Ammon's horn (tissue), 1 donor: ENCODE data around the gene CD164L2.

ENCODE experiments used
- DNase-seq: peaks from one replicate; pipeline ENCODE4 v3.0.0-alpha.2; 2016; ENCODE audit warnings: low spot score

Gene CD164L2

DNA sequence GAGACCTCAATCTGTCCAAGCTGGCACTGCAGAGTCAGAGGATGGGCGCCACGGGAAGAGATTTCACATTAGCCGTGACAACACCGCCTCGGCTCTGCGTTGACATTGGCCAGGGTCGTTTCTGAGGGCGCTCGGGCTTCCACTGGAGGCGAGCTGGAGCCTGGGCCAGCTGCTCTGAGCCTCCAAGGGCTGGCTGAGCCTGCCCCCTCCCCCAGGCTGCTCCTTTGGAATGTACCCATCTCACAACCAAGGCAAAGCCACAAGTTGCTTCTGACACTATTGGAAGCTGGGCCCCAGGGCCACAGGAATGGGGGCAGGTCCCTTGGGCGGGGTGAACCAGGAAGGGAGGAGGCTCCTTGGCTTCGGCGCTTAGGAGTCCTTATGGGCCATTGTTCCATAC lies 21.9 kb upstream of the CD164L2 start:
- DNase-seq, result no peak

DNA sequence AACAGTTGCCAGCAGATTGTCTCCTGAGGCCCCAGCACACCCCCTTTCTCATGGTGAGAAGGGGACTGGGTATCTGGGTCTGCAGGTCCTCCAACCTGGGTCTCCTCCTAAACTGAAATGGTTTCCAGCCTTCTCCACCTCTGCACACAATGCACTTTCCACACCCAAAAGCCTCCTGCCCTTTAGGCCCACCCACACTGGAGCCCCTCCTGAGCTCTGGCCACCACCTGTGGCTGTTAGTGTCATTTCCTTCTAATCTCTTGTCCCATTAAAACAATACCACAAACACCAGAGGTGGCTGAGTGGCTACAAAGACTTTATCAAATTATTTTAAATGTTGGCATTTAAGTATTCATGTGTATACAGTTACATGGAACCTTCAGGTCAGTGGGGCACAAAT lies 20.8 kb upstream of the CD164L2 start:
- no peak for DNase-seq

DNA sequence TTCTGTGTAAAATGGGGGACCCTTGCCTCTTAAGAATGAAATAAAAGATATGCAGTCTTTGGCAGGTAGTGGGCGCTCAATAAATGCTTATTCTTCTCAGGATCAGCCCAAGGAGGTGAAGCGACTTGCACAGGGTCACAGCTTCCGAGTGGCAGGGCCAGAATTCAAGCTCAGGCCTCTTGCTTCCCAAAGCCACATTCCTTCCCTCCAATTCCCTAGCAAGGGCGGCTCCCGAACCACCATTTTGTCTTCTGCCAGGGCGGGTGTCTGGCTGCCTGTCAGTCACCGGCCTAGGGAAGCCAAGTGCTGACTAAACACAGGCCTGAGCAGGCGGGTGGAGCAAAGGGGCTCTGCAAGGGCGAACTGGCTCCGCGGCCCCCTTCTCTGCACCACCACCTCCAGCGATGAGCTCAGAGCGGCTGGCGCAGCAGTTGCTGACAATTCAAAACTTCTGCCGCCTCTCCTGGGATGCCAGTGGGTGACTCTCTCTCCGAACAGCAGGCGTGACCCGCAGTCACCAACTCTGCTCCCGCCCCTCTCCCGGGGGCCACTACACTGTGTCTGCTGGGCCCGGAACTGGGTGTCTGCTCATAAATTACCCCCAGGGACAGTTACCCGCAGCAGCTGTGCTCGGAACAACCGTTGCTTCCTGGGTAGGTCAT lies 20.1 kb upstream of the CD164L2 start:
- no peak for DNase-seq

DNA sequence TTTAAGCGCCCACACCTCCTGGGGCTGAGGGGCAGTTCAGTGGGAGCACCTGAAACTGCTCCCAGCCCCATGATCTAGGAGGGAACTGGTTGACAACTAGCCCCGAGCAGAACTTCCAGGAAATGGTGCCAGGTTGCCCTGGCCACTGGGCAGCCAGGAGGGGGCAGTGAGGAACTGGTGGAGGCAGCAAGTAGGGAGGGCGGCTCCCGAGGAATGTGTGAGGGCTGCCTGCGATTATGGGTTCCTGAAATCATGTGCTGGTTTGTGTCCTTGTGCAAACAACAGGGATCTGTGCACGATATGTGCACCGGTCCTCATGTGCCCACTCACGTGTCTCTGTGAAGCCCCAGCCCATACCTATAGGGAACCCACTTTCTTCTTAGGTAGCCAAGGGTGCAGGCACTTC lies 19.2 kb upstream of the CD164L2 start:
- DNase-seq, result peak; percentile 84

DNA sequence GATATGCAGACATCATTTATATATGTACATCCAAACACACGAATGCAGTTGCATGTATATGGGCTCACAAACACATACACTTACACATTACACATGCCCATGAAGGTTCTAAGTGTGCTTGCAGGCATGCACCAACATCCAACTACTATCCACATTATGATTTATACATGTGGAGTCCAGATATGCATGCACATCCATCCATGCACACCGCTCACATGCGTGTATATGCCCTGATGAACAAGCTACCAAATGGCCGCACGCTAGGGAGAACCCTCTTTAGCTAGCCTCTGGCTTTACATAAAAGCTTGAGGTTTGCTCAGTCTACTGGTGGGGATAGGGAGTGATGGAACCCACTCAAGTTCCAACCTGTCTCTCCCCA lies 17.8 kb upstream of the CD164L2 start:
- no peak for DNase-seq

DNA sequence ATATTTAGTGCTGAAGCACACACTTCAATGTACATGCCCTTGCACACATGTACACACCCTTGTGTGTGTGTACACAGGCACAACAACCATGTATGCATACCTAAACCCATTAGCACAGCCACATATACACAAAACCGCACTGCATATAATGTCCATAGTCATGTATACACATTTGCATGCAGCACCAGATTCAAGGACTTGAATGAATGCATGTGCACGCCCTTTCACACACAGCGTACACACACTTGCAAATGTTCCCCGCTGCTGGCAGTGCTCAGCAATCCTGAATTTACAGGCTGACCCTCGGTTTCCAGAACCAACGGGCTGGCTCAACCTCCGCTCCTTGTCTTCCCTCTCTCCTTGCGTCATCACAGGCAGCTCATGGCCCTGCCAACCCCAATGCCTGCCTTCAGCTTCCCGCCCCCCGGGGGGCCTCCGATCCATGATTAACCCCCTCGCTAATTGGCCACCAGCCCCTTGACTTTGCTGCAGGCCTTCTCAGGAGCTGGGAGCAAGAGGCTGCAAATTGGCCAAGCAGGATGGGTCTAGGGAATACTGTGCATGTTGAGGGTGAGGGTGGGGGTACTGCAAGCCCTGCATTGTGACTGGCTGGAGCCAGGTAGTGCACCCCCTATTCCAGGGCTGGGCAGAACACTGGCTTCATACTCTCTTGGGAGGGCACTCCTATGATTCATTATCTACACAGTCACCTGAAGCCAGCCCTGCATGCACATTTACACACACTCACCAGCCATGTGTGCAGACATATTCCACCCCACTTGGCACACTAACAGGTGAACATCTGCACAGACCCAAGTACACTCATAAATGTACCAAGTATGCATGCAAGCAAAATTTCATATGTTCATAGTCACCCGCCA lies 17.2 kb upstream of the CD164L2 start:
- no peak for DNase-seq

DNA sequence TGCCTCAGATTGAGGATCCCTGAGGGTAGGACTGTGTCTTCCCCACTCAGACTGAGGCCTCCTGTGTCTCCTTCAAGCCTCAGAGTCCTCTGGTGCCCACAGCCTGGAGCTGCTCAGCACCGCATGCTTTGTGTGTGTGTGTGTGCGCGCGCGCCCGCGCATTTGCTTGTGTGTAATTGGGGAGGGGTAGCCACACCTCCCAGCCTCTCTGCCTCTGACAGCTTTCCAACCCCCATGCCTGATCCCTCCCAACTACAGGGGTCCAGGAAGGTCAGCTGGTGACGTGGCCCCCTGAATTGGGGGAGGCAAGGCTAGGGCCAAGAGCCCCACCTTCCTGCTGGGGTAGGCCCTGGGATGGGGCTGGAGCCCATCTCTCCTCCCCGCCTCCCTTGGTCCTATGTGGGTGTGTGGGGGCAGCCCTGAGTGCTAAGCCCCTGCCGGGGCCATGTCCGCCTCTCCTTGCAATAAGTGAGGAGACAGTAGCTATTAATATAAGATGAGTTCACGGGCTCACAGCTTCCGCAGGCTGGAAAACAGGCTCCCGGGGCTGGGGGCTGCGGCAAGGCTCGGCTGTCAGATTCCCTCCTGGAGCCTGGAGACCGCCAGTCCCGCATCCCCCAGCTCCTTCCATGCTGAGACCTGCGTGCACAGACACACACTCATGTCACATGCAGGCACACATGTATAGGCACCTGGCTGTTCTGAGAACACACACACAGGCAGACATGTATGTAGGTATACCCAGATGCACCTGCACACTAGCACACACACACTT lies 16.3 kb upstream of the CD164L2 start:
- DNase-seq, result no peak

DNA sequence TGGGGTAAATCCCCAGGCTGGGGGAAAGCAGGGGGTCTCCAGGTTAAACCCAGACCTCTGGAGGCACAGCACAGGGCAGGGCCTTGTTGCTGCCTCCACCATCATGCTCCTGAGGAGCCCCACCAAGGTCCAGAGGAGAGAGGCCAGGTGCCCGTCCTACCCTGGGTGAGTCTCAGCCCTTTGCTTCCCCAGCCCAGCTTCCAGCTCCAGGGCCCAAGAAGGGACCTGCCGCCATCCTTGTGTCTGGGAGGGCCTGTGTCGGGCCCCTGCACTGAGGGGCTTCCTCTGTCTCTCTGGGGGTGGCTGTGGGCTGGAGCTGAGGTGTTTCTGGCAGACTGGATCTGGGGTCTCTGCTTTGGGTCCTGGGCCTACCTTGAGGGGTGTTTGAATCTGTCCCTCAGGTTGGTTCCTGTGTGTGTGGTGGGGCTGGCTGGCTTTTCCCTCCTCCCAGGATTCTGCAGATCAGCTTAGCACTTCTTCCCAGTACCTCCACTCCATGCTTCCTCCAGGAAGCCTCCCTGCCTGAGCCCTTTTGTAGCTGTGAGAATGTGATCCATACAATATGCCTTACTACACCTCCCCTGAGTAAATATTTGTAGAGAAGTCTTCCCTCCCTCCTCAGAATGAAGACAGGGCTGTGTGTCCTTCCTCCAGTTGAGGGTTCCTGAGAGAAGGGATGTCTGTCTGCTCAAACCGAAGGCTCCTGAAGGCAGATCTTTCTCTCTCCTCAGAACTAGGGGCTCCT lies 15.4 kb upstream of the CD164L2 start:
- no peak for DNase-seq

DNA sequence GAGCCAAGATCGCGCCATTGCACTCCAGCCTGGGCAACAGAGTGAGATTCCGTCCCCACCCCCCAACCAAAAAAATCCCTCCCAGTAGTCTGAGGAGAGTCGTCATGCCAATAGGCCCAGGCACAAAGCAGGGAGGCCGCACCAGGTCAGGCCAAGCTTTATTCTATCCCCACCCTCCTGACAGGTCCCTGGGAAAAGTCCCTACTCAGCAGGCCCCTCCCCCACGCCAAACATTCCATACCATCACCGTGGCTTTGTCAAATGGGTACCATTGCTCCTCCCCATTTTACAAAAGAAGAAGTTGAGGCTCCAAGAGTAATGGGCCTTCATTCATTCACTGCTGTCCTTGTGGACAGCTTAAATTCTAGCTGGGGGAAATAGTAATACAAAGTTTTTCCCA lies 14.6 kb upstream of the CD164L2 start:
- DNase-seq, result no peak

DNA sequence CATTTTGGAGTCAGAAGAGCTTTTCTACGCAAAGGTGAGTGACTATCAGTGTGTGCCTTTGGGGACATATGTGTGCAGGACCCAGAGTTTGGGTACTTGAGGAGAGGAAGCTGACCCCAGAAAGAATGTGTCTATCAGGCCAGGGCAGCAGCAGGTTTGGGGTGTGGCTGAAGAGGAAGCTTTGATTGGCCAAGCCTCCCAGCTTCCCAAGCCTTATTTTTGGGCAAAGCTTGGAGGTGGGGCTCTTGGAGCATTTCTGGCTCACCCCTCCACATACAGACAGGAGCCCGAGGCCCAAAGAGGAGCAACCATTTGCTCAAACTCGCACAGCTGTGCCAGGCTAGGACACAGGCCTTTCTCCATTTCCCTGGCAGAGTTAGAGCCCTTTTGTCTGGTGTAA lies 14.0 kb upstream of the CD164L2 start:
- no peak for DNase-seq

DNA sequence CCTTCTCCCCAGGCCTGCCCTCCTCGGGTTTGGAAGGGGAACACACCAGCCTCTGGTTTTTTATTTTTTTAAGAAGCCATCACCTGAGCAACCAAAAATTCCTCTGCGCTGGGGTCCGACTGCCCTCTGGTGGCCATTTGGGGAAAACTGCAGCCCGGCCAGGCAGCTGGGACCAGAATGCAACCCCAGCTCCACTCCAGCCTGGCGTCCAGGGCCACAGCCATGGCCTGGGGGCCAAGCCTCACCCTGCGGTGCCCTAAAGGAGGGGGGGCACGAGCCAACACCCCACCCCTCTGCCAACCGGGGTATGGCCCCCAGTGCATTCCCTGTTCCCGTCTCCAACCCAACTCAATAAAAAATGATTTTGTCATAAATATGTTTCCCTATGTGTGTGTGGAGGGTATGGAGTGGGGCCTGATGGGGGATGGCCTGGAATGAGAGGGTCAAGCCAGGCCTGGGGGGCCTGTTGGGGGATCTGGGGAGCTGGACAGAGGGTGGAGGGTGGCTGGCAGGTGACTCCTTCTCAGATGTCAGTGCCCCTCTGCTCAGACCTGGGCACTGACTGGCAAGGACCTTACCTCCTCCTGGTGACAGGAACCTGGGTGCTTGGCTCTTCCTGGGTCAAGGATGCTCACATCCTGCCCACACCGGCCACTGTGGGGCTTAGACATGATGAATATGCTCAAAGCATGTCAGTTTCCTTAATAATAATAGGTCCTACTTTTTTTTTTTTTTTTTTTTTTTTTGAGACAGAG lies 12.5 kb upstream of the CD164L2 start:
- peak; percentile 69 for DNase-seq

DNA sequence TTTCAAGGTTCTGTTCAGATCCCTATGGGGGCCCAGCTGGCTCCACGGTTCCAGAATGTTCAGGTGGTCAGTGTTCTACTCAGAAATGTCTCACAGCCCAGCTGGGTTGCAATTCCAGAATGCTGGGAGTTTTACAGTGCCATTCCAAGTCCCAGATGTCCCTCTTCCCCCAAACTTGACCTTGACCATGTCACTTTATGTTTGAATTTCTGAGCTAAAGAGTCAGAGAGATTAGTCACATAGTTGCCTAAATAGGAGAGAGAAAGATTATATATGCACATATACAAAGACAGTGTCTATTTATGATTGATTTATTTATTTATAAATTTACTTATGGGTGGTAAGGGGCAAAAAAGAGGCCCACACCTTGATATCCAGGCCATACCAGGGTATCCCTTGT lies 11.8 kb upstream of the CD164L2 start:
- no peak for DNase-seq

DNA sequence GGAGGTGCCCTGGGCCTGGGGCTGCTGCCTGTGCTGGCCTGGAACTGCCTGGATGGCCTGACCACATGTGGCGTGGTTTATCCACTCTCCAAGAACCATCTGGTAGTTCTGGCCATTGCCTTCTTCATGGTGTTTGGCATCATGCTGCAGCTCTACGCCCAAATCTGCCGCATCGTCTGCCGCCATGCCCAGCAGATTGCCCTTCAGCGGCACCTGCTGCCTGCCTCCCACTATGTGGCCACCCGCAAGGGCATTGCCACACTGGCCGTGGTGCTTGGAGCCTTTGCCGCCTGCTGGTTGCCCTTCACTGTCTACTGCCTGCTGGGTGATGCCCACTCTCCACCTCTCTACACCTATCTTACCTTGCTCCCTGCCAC lies 11.1 kb upstream of the CD164L2 start:
- DNase-seq, result no peak

DNA sequence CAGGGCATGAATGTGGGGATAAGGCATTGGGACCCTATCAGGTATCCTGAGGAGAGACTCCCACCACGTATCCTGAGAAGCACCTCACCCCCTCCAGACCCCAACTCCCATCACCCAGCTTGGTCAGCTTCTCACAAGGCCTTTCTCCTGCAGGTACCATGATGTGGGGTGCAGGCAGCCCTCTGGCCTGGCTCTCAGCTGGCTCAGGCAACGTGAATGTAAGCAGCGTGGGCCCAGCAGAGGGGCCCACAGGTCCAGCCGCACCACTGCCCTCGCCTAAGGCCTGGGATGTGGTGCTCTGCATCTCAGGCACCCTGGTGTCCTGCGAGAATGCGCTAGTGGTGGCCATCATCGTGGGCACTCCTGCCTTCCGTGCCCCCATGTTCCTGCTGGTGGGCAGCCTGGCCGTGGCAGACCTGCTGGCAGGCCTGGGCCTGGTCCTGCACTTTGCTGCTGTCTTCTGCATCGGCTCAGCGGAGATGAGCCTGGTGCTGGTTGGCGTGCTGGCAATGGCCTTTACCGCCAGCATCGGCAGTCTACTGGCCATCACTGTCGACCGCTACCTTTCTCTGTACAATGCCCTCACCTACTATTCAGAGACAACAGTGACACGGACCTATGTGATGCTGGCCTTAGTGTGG lies 10.6 kb upstream of the CD164L2 start:
- no peak for DNase-seq

DNA sequence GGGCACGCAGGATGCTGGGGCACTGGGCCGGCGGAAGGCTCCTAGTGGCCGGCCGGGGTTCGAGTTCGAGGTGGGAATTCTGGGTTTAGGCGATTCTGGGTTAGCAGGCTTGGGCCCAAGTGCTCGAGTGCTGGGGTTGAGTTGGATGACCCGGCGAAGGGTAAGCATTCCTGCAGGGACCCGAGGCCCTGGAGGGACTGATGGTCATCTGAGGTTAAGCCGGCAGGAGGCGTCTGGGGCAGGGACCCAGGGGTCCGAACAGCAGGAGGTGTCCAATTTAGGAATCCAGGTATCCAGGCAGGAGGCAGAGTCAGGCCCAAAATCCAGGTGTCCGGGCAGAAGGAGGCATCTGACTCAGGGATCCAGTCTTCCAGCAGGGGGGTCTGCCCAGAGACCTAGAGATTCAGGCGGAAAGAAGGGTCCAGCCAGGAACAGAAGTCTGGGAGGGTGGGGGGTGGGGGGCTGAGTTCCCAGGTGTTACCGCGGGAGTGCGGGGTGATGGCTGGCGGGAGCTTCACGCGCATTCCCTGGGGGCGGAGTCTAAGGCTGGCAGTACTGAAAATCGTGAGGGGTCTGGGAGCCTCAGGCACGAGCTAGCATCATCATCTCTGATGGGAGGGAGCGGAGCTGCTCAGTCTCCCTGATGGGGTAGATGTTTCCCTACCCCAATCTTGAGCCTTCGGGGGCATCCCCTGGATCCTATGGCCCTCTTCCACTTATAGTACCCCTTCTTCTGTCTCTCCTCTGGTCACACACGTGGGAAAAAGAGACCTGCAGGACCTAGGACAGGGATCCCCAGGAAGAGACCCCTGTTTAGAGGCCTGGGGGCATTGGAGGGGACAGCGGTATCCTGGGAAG lies 9.9 kb upstream of the CD164L2 start:
- no peak for DNase-seq

DNA sequence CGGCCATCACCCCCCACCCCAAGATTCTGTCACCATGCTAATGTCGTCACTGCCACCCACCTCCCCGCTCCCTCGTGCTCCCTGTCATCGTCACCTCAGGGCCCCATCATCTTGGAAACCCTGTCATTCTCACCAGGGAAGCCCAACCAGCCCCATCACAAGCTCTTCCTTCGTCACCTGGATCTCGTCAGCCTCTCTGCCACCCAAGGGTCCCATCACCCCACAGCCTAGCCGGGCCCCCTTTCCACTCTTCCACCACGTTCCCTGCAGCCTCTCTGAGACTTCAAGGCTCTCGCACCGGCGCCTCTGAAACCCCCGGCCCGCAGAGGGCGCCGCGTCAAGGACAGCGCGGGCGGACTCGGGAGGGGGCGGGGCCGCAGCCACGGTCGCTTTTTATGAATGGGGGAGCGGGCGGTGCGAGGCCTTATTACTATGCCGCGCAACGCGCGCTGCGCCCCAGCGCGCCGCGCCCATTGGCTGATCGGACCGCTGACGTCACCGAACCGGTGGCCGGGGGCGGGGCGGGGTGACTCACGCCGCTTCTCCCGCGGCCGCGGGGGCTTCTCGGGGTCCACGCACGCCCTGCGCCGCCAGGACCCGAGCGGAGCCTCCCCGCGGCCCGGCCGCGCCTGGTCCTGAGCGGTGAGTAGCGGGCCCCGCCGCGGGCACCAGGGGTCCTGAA lies 9.1 kb upstream of the CD164L2 start, which contains the start of gene GPR3:
TSS of gene GPR3 (plus strand) at position 527 of the 682 bp plus-strand sequence. CDS start 1,177 bp downstream, outside the sequence.
- DNase-seq, result peak; percentile 90

DNA sequence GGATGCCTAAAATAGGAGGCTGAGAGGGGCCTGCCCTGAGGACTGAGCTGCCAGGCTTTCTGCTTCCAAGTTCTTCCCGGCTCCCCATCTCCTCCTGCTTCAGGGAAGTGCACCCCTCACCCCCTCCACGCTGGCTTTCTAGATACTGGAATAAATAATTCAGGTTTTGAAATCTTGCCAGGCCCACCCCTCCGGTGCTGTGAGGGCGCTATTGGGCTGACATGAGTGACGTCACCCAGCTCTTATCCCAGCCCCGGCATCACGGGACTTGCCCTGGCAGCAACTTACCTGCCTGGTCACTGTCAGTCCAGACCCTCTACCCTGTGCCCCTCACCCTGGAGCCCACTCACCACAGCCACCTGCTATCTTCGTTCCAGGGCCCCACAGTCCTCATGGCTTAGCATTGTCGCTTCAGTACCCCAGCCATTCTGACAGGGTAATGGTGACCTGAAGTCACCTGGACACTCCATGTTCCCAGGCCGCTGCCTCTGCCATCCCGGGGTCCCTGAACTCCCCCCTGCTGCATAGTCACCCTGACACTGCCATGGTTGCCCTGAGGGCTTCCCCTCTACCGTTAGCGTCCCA lies 8.5 kb upstream of the CD164L2 start:
- peak; percentile 65 for DNase-seq

DNA sequence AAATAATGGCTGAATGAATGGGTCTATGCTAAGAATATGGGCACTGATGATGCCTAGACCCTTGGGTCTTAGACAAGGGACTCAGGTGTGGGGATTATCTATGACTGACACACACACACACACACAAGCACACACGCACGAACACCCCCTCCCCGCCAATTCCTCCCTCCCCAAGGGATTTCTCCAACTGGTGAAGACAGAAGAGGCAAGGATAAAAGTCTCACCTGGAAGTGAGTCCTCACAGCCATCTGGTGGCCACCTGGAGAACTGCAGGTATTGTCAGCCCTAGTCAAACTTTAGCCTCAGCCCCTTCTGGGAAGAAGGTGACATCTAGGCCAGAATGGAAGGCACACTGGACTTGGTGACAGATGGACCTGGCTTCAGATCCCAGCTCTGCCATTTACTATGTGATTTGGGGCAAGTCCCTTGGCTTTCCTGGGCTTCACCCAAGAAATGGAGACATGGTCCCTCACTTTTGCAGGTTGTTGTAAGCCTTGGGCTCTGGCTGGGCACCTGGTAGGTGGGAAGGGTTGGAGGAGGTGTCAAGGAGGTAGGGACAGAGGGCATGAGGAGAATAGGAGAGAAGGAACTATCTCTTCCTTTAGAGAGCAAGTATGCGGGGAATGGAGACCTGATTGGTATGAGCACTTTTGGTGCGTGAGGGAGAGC lies 5.3 kb upstream of the CD164L2 start:
- DNase-seq, result peak; percentile 48
